ENCODE data around the gene FAM43B.

FAM43B gene

GRCh38 chr1:20540281-20540680 is 12.1 kb upstream of the FAM43B start:
- DNase-seq = no peak
- in situ Hi-C loops (cut with MboI; ENCODE audit: low pct_unique_long_range_greater_than_20kb, low sequenced_read_pairs) = no loop called here

- in situ Hi-C loops (cut with MboI; ENCODE audit: low pct_unique_long_range_greater_than_20kb, low sequenced_read_pairs) = no loop called here
- DNase-seq = no peak
These were observed 5.7 kb upstream of the FAM43B start for GRCh38 chr1:20546637-20547036.

DNA sequence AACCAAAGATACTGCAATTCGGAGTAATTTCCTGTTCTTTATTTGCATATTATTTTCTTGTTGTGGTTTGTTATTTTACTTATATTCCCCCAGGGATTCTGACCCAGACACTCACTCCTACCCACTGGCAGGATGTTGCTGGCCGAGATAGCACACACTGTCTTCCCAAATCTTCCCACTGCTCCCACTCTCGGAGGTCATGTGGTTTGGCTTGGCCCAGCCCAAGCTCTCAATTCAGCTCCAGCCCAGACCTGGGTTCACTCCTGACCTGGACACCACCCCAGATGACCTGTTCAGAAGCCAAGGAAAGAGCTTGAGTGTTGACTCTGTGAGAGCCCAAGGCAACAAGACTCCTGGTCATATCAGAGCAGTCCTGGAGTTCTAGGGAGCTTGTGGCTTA is 1.2 kb upstream of the FAM43B start:
- in situ Hi-C loops (cut with MboI; ENCODE audit: low pct_unique_long_range_greater_than_20kb, low sequenced_read_pairs) = no loop called here
- no peak for DNase-seq

DNA sequence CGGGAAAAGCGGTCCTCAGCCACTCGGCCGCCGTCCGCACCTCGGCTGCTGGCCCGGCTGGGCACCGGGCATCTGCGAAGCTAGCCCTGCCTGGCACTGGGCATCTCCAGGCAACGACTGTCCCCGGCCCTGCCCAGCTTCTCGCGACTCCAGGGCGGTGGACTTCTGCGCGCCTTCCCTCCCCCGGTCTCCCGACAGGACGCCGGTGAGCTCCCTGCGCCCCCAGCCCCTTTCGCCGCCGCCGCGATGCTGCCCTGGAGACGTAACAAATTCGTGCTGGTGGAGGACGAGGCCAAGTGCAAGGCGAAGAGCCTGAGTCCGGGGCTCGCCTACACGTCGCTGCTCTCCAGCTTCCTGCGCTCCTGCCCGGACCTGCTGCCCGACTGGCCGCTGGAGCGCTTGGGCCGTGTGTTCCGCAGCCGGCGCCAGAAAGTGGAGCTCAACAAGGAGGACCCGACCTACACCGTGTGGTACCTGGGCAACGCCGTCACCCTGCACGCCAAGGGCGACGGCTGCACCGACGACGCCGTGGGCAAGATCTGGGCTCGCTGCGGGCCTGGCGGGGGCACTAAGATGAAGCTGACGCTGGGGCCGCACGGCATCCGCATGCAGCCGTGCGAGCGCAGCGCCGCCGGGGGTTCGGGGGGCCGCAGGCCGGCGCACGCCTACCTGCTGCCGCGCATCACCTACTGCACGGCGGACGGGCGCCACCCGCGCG is 514 bp downstream of the FAM43B start:
- no peak for DNase-seq
- in situ Hi-C loops (cut with MboI; ENCODE audit: low pct_unique_long_range_greater_than_20kb, low sequenced_read_pairs) = no loop called here

DNA sequence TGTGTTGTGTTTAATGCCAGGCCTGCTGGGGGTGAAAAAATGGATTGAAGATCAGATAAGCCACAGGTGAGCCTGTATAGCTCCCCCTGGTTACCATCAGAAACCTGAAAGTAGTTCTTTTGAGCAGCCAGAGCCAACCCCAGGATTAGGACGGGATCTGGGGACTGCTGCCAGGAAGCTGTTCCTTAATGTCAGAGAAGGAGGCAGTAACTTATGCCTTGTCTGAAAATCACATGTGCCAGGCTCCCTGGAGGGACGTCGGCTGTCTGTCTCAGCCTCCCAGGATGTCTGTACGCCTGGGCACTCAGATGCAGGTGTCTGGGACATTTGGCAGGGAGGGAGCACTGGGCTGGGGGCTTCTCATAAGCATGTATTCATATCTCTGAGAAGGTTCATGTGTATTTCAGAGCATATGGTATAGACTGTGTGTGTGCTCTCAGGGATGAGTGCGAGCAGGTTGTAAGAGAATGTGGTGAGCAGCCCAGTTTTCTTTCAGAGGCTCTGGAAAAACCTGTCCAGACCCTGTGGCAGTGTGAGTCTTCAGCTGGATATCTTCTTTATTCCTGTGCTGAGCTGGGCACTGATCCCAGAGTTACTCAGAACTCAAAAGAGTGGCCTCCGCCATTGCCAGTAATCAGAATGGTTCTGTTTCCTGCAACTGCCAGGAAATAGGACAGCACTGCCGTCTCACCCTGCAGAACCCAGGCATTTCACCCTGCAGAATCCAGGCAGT is 2.8 kb downstream of the FAM43B start:
- in situ Hi-C loops (cut with MboI; ENCODE audit: low pct_unique_long_range_greater_than_20kb, low sequenced_read_pairs) = no loop called here
- no peak for DNase-seq

DNA sequence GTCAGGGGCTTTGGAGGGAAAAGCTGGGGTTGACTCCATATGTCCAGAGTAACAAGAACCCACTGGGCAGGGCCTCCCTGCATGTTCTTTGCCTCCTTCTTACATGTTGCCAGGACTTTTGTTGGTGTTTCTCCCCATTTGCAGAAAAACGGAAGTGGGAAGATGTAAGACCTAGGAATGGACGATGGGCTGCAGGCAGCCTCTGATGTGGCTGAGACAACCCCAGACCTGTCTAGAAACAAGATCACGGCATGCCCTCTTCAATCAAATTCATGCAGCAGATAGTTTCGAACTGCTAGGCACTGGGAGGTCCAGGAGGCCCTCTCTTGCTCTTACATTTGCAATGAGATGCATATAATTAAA is 3.4 kb downstream of the FAM43B start:
- no peak for DNase-seq

DNA sequence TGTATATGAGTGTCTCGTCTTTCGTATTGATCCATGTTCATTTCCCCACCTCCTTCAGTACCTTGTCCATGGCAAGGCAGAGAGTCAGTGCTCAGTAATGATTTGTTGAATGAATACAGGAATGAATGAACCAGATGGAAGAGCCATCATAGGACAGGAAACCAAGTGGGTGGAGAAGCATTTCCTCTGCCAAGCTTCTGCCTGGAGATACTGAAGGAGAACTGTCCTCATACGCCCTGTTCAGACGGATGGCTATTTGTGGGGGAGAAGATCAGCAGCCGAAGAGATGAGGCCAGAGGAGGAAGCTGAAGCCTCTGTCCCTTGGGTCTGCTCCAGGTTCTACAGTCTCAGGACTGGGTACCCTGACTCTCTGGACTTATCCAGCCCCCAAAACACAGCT is 5.8 kb downstream of the FAM43B start:
- in situ Hi-C loops (cut with MboI; ENCODE audit: low pct_unique_long_range_greater_than_20kb, low sequenced_read_pairs) = no loop called here
- no peak for DNase-seq

More for the DNA sequence above, 3.4 kb downstream of the FAM43B start:
- in situ Hi-C loops (cut with MboI; ENCODE audit: low pct_unique_long_range_greater_than_20kb, low sequenced_read_pairs) = no loop called here

GRCh38 chr1:20560966-20561365 is 8.6 kb downstream of the FAM43B start:
- in situ Hi-C loops (cut with MboI; ENCODE audit: low pct_unique_long_range_greater_than_20kb, low sequenced_read_pairs) = no loop called here

DNA sequence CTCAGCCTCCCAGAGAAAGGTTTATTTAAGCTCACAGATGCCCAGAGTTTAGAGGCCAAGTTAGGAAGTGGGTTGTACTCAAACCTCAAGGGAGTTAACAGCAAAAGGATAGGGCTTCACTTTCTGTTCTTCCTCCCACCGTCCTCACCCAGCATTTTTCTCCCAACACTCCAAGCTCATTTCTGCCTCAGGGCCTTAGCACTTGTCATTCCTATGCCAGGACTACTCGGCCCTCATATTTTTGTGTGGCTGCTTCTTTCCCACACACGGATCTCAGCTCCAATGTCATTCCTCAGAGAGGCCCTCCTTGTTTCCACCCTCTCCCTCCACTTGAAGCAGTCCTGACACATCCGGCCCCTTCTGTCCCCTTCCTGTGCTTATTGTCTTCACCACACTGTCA is 12.9 kb downstream of the FAM43B start:
- DNase-seq = no peak
- in situ Hi-C loops (cut with MboI; ENCODE audit: low pct_unique_long_range_greater_than_20kb, low sequenced_read_pairs) = no loop called here

More at GRCh38 chr1:20560966-20561365, 8.6 kb downstream of the FAM43B start:
- no peak for DNase-seq

GRCh38 chr1:20569523-20570098 is 17.2 kb downstream of the FAM43B start:
- in situ Hi-C loops (cut with MboI; ENCODE audit: low pct_unique_long_range_greater_than_20kb, low sequenced_read_pairs) = loop anchor here (10.0 kb wide), 1 partner anchor 65 kb away; the partner anchor contains the start of gene PINK1
- DNase-seq = no peak

- DNase-seq = no peak
- in situ Hi-C loops (cut with MboI; ENCODE audit: low pct_unique_long_range_greater_than_20kb, low sequenced_read_pairs) = loop anchor here (10.0 kb wide), 1 partner anchor 63 kb away; the partner anchor contains the start of gene PINK1
These were observed 19.1 kb downstream of the FAM43B start for GRCh38 chr1:20571427-20571826.

DNA sequence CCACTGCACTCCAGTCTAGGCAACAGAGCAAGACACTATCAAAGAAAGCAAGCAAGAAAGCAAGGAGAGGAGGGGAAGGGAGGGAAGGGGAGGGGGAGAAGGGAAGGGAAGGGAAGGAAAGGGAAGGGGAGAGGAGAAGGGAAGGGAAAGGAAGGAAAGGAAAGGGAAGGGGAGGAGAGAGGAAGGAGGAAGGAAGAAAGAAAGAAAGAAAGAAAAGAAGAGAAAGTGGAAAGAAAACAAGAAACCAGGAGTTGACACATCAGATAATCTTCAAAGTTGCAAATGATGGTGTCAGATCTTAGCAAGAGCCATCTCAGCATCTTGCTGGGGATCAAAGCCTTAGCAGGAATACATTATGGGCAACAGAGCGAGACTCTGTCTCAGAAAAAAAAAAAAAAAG is 21.6 kb downstream of the FAM43B start:
- DNase-seq = no peak
- in situ Hi-C loops (cut with MboI; ENCODE audit: low pct_unique_long_range_greater_than_20kb, low sequenced_read_pairs) = loop anchor here (10.0 kb wide), 1 partner anchor 61 kb away; the partner anchor contains the start of gene PINK1

GRCh38 chr1:20574686-20575540 is 22.5 kb downstream of the FAM43B start:
- in situ Hi-C loops (cut with MboI; ENCODE audit: low pct_unique_long_range_greater_than_20kb, low sequenced_read_pairs) = loop anchor here (10.0 kb wide), 1 partner anchor 60 kb away; the partner anchor contains the start of gene PINK1
- peak; percentile 94 for DNase-seq

DNA sequence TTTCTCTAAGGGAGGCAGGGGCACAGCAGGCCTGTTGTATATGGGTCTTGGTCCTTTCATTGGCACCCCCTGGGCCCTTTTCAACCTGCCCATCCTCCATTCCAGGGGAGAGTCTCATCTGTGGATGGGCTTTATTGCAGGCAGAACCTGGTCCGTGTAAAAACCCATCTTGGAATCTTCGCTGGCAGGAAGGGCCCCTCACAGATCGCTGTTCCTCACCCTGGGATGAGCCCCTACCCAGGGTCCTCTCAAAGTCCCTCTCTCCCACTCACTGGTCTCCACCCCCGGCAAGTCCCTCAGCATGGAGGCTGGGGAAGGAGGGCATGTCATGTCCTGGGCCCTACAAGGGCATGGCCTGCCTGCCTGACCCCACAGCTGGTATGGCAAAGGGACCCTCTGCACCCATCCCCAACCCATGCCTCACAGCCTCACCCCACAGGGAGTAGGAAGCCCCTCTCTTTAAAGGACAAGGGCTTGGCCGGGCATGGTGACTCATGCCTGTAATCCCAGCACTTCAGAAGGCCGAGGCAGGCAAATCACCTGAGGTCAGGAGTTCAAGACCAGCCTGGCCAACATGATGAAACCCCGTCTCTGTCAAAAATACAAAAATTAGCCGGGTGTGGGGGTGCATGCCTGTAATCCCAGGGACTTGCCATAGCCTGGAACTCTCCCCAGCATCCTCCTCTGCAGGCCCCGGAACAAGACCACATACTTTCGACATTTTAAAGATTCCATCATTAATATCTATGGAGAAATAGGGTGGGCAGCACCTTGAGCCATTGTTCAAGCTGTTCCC is 23.4 kb downstream of the FAM43B start:
- DNase-seq = no peak
- in situ Hi-C loops (cut with MboI; ENCODE audit: low pct_unique_long_range_greater_than_20kb, low sequenced_read_pairs) = loop anchor here (10.0 kb wide), 1 partner anchor 59 kb away; the partner anchor contains the start of gene PINK1

DNA sequence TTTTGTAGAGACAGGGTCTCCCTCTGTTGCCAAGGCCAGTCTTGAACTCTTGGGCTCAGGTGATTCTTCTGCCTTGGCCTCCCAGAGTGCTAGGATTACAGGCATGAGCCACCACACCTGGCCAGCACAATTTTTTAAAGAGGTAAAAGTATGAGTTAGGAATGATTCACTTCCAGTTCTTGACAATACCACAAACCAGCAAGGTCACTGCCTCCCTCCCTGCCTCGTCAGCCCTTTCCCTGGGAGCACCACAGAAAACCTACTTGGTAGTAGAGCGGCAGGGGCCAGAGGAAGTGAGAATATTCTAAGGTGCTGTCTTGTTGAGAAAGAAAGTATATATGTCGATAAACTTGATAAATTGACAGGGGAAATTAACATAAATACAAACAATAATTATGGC is 25.7 kb downstream of the FAM43B start:
- no peak for DNase-seq
- in situ Hi-C loops (cut with MboI; ENCODE audit: low pct_unique_long_range_greater_than_20kb, low sequenced_read_pairs) = loop anchor here (10.0 kb wide), 1 partner anchor 57 kb away; the partner anchor contains the start of gene PINK1

DNA sequence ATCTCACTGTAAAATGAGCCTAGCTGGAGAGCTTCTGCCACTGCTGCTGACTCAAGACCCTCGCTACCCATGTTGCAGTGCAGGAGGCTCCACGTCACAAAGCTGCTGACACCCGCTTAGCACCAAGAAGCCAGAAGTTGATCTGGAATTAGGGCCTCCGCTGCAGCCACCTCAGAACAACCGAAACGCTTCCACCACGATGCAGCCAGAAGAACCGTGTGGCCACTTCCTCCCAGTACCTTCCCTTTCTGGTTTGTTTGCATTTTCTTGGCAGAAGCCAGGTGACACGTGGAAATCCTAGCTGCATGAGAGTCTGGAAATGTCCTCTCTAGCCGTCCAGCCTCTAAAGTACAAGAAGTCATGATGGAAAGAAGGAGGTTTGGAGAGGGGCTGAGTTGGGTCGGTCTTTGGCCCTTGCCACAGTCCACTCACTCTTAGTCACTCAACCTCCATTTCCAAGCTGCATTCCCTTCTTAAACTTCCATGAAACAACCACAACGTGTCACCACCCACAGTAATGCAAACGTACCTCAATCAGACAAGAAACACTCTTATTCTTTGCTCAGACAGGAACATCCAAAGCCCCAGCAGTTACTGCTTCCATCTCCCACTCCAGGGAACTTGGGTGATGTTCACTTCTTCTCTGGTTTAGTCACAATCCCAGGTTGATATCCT is 26.5 kb downstream of the FAM43B start:
- in situ Hi-C loops (cut with MboI; ENCODE audit: low pct_unique_long_range_greater_than_20kb, low sequenced_read_pairs) = loop anchor here (10.0 kb wide), 1 partner anchor 56 kb away; the partner anchor contains the start of gene PINK1
- DNase-seq = no peak

GRCh38 chr1:20584890-20585289 is 32.5 kb downstream of the FAM43B start:
- DNase-seq = peak; percentile 42
- in situ Hi-C loops (cut with MboI; ENCODE audit: low pct_unique_long_range_greater_than_20kb, low sequenced_read_pairs) = no loop called here

Data from KBM-7 (cell line).